OCI-LY3 (cell line): ENCODE results near the gene BTBD18.

ENCODE experiments used
- EZH2phosphoT487 ChIP-seq: fragments of 200-600 bp; shearing (Covaris generic); IDR thresholded peaks from 2 replicates; pipeline ENCODE4 v1.6.1; 2018; ENCODE audit warnings: antibody characterized with exemption, mixed run types, low read depth
- TF ChIP-seq, protein P1 (sequence below): fragments of 200-600, 300-600 bp; sonication (generic); IDR thresholded peaks from 2 replicates; pipeline ENCODE4 v1.5.1; 2014; ENCODE audit warnings: antibody characterized with exemption, low read length, low read depth

DNA sequence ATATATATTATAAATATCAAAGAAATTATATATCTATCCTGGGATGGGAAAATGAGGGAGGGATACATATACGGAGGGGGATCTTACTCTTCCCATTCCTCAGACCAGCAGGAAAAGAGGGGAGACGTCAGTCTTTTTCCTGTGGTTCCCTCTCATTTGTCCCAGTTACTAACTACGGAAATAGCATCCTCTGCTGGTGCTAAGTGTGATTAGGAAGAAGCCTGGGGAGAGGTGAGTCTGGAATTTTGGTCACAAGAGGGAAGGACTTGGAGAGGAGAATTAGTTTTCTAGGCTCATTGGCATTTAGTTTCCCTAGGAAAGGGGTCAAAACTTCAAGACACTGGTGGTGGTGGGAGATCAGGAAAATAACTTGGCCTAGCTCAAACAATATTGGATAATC lies 51.2 kb downstream of the BTBD18 start:
- TF ChIP-seq, protein P1, sequence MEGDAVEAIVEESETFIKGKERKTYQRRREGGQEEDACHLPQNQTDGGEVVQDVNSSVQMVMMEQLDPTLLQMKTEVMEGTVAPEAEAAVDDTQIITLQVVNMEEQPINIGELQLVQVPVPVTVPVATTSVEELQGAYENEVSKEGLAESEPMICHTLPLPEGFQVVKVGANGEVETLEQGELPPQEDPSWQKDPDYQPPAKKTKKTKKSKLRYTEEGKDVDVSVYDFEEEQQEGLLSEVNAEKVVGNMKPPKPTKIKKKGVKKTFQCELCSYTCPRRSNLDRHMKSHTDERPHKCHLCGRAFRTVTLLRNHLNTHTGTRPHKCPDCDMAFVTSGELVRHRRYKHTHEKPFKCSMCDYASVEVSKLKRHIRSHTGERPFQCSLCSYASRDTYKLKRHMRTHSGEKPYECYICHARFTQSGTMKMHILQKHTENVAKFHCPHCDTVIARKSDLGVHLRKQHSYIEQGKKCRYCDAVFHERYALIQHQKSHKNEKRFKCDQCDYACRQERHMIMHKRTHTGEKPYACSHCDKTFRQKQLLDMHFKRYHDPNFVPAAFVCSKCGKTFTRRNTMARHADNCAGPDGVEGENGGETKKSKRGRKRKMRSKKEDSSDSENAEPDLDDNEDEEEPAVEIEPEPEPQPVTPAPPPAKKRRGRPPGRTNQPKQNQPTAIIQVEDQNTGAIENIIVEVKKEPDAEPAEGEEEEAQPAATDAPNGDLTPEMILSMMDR, result no peak
- TF ChIP-seq EZH2phosphoT487, result no peak
